ENCODE data around the gene REPIN1. TPM values are rescaled to one million over a fixed set of nuclear protein-coding genes. Genes with fewer than 3 reads are reported as not detected.

REPIN1 gene
- total and polyA plus RNA-seq, 9 of the 15 experiments (the other 6 are each of a cell fraction or from before 2014, with no cell fraction given), result 8.1 to 283 (median 94.3) TPM

GRCh38 chr7:150378115-150378852 lies 9.7 kb downstream of the REPIN1 start (continued):
- 0 out of 2 replicates have a peak, but pooled peaks have one; percentile 4 for TF ChIP-seq SMC3 (conservative IDR thresholded peaks at IDR 0.05; ENCODE audit: insufficient read depth, low read depth, low read length)
- 0 out of 2 replicates have a peak, but pooled peaks have one; percentile 8 for TF ChIP-seq CEBPG (CRISPR knock-in tag; IDR thresholded peaks at IDR 0.05)
- TF ChIP-seq CEBPG (tag; conservative IDR thresholded peaks at IDR 0.05 in 1 of 2, IDR thresholded peaks at IDR 0.05 in 1 of 2), result no peak
- TF ChIP-seq RB1 (IDR thresholded peaks at IDR 0.05; ENCODE audit: low read depth), result 0 out of 2 replicates have a peak, but pooled peaks have one; percentile 0
- TF ChIP-seq ZNF444 (CRISPR knock-in tag; IDR thresholded peaks at IDR 0.05), result 0 out of 2 replicates have a peak, but pooled peaks have one; percentile 2
- TF ChIP-seq MGA (IDR thresholded peaks at IDR 0.05), result peak; percentile 59
- no peak for TF ChIP-seq XRCC3 (IDR thresholded peaks at IDR 0.05)
- TF ChIP-seq TRIM24 (IDR thresholded peaks at IDR 0.05), result no peak
- TF ChIP-seq ZNF280B (CRISPR knock-in tag; IDR thresholded peaks at IDR 0.05), result no peak
- peak; percentile 23 to 25 for TF ChIP-seq E2F6 (IDR thresholded peaks at IDR 0.05; ENCODE audit: borderline replicate concordance in 1 of 2, extremely low read depth in 1 of 2, insufficient read depth in 1 of 2, insufficient read length in 1 of 2, low read depth in 1 of 2, low read length in 1 of 2, poor library complexity in 1 of 2, severe bottlenecking in 1 of 2)
- TF ChIP-seq SIN3A (IDR thresholded peaks at IDR 0.05; ENCODE audit: borderline replicate concordance in 2 of 2, control insufficient read depth in 1 of 2, low read depth in 2 of 2, low read length in 2 of 2), result peak in 1 of 2 experiments; percentile 51; a peak in 1 of 4 replicates
- TF ChIP-seq ZFP36 (IDR thresholded peaks at IDR 0.05; ENCODE audit: low read depth, low read length, partially characterized antibody), result no peak

All from K562 (cell line).